H9 (cell line): ENCODE measurements around the gene PDHX. TPM values are rescaled to one million over a fixed set of nuclear protein-coding genes. Genes with fewer than 3 reads are reported as not detected.
A peak's percentile ranks its signal among the peaks of the same experiment; 100 is the strongest.

Source experiments
- DNase-seq: peaks from one replicate; pipeline ENCODE4 v3.0.0-alpha.2; 2017
- H2AFZ ChIP-seq: one replicate; pipeline ENCODE4 v1.6.1; 2013; ENCODE audit warnings: mild to moderate bottlenecking, low read length, control low read depth, moderate library complexity
- H2AK5ac ChIP-seq: 2 replicates; pipeline ENCODE4 v1.6.1; 2013; ENCODE audit warnings: low read length, control low read depth, mixed read lengths; ENCODE audit not compliant: insufficient read length
- H2BK120ac ChIP-seq: one replicate; pipeline ENCODE4 v1.6.1; 2013; ENCODE audit warnings: low read depth, mild to moderate bottlenecking, low read length, control low read depth, inconsistent platforms; ENCODE audit not compliant: poor library complexity, severe bottlenecking
- H2BK12ac ChIP-seq: 2 replicates; pipeline ENCODE4 v1.6.1; 2013; ENCODE audit warnings: low read length, control low read depth, mixed read lengths, low read depth; ENCODE audit not compliant: insufficient read length
- H2BK15ac ChIP-seq: 2 replicates; pipeline ENCODE4 v1.6.1; 2013; ENCODE audit warnings: low read depth, low read length, control low read depth
- H2BK20ac ChIP-seq: one replicate; pipeline ENCODE4 v1.6.1; 2013; ENCODE audit warnings: low read depth, mild to moderate bottlenecking, low read length, control low read depth, inconsistent platforms; ENCODE audit not compliant: poor library complexity, severe bottlenecking
- H2BK5ac ChIP-seq: 2 replicates; pipeline ENCODE4 v1.6.1; 2013; ENCODE audit warnings: low read length, control low read depth, mixed read lengths; ENCODE audit not compliant: insufficient read length
- H3K14ac ChIP-seq: 2 replicates; pipeline ENCODE4 v1.6.1; 2013; ENCODE audit warnings: low read length, control low read depth; ENCODE audit not compliant: insufficient read depth
- H3K18ac ChIP-seq: 2 replicates; pipeline ENCODE4 v1.6.1; 2013; ENCODE audit warnings: low read depth, mild to moderate bottlenecking, mixed read lengths, low read length, control low read depth; ENCODE audit not compliant: insufficient read length
- H3K23ac ChIP-seq: 2 replicates; pipeline ENCODE4 v1.6.1; 2013; ENCODE audit warnings: low read length, control low read depth, mixed read lengths, low read depth; ENCODE audit not compliant: insufficient read length
- H3K23me2 ChIP-seq: 2 replicates; pipeline ENCODE4 v1.6.1; 2013; ENCODE audit warnings: low read depth, mild to moderate bottlenecking, mixed read lengths, low read length, control low read depth; ENCODE audit not compliant: insufficient read length, poor library complexity, severe bottlenecking
- H3K27ac ChIP-seq: 2 replicates; pipeline ENCODE4 v1.5.1; 2013; ENCODE audit warnings: low read length, control low read depth, mixed read lengths, low read depth; ENCODE audit not compliant: insufficient read length
- H3K27me3 ChIP-seq: 2 replicates; pipeline ENCODE4 v1.6.1; 2013; ENCODE audit warnings: low read length, control low read depth, inconsistent platforms; ENCODE audit not compliant: insufficient read depth
- H3K4ac ChIP-seq: 2 replicates; pipeline ENCODE4 v1.6.1; 2013; ENCODE audit warnings: low read depth, mild to moderate bottlenecking, control low read depth, inconsistent platforms, low read length, moderate library complexity
- H3K4me1 ChIP-seq: 2 replicates; pipeline ENCODE4 v1.6.1; 2013; ENCODE audit warnings: low read length, control low read depth, inconsistent platforms; ENCODE audit not compliant: insufficient read depth
- H3K4me2 ChIP-seq: 2 replicates; pipeline ENCODE4 v1.6.1; 2013; ENCODE audit warnings: low read length, control low read depth, mixed read lengths; ENCODE audit not compliant: insufficient read length, insufficient read depth
- H3K56ac ChIP-seq: 2 replicates; pipeline ENCODE4 v1.6.1; 2013; ENCODE audit warnings: low read depth, mild to moderate bottlenecking, mixed read lengths, low read length, control low read depth; ENCODE audit not compliant: insufficient read length
- H3K79me1 ChIP-seq: 2 replicates; pipeline ENCODE4 v1.6.1; 2013; ENCODE audit warnings: low read depth, mild to moderate bottlenecking, moderate library complexity, low read length, control low read depth, inconsistent platforms; ENCODE audit not compliant: insufficient read depth, poor library complexity, severe bottlenecking
- H3K79me2 ChIP-seq: 2 replicates; pipeline ENCODE4 v1.6.1; 2013; ENCODE audit warnings: low read length, control low read depth, inconsistent platforms; ENCODE audit not compliant: insufficient read depth
- H3K9ac ChIP-seq: 2 replicates; pipeline ENCODE4 v1.6.1; 2013; ENCODE audit warnings: low read length, control low read depth, mixed read lengths; ENCODE audit not compliant: insufficient read length; ENCODE audit errors: extremely low read depth
- H3K9me3 ChIP-seq: one replicate; pipeline ENCODE4 v1.6.1; 2013; ENCODE audit warnings: low read depth, low read length, inconsistent platforms; ENCODE audit not compliant: control insufficient read depth
- H3T11ph ChIP-seq: one replicate; pipeline ENCODE4 v1.6.1; 2013; ENCODE audit warnings: mild to moderate bottlenecking, low read length, control low read depth, inconsistent platforms
- H4K20me1 ChIP-seq: one replicate; pipeline ENCODE4 v1.6.1; 2013; ENCODE audit not compliant: control insufficient read depth, insufficient read length, insufficient read depth
- H4K5ac ChIP-seq: 2 replicates; pipeline ENCODE4 v1.6.1; 2013; ENCODE audit warnings: low read depth, mild to moderate bottlenecking, mixed read lengths, low read length, control low read depth; ENCODE audit not compliant: insufficient read length
- H4K8ac ChIP-seq: replicated peaks from 2 replicates; pipeline ENCODE4 v1.6.1; 2013; ENCODE audit warnings: low read length, control low read depth, mixed read lengths, low read depth; ENCODE audit not compliant: insufficient read length
- H4K91ac ChIP-seq: 2 replicates; pipeline ENCODE4 v1.6.1; 2013; ENCODE audit warnings: low read depth, mild to moderate bottlenecking, moderate library complexity, mixed read lengths, low read length, control low read depth; ENCODE audit not compliant: insufficient read length
- H3K27ac Mint-ChIP-seq, 3 experiments: 2 replicates in 2 of 3; 3 replicates in 1 of 3; pipeline ENCODE4 v1.8.0; 2020 to 2021; ENCODE audit warnings: mixed read lengths in 3 of 3, mild to moderate bottlenecking in 1 of 3, moderate library complexity in 1 of 3
- H3K27me3 Mint-ChIP-seq: 2 replicates; pipeline ENCODE4 v1.8.0; 2021; ENCODE audit warnings: low read depth, mild to moderate bottlenecking, moderate library complexity, mixed read lengths
- H3K36me3 Mint-ChIP-seq, 3 experiments: 2 replicates in 2 of 3; 3 replicates in 1 of 3; pipeline ENCODE4 v1.8.0; 2020 to 2021; ENCODE audit warnings: low read depth in 3 of 3, mixed read lengths in 3 of 3; ENCODE audit not compliant: insufficient read depth in 1 of 3
- H3K4me1 Mint-ChIP-seq, 2 experiments: 2 replicates each; pipeline ENCODE4 v1.8.0; 2020; ENCODE audit warnings: mixed read lengths in 2 of 2
- H3K4me3 Mint-ChIP-seq, 2 experiments: 2 replicates in 1 of 2; 3 replicates in 1 of 2; pipeline ENCODE4 v1.8.0; 2020 to 2021; ENCODE audit warnings: mild to moderate bottlenecking in 2 of 2, mixed read lengths in 2 of 2, moderate library complexity in 1 of 2
- H3K9me3 Mint-ChIP-seq, 2 experiments: 2 replicates in 1 of 2; 3 replicates in 1 of 2; pipeline ENCODE4 v1.8.0; 2020; ENCODE audit warnings: mild to moderate bottlenecking in 2 of 2, mixed read lengths in 2 of 2, moderate library complexity in 1 of 2
- WGBS: extraction: QIAGEN DNeasy Blood & Tissue Kit; methylation state at CpG from one replicate; pipeline ENCODE4 v1.1.7; 2013; ENCODE audit warnings: missing lambda C conversion rate, low lambda C conversion rate, mixed read lengths; ENCODE audit not compliant: insufficient read length; ENCODE audit errors: extremely low coverage; 5-methylcytosine and 5-hydroxymethylcytosine counted together
- total RNA-seq: library from RNA; stranded (reverse); gene quantifications from 2 replicates; pipeline ENCODE4 v1.2.1, GENCODE V29; 2021
- TF ChIP-seq, protein P1 (sequence below): fragments of 200-600 bp; sonication (generic); conservative IDR thresholded peaks from 3 replicates; pipeline ENCODE4 v1.8.0; 2021; ENCODE audit warnings: antibody characterized with exemption, mild to moderate bottlenecking

Gene PDHX
- total RNA-seq, 1 experiment from 2014 or later: 40.1 TPM

- Histone ChIP-seq H3K79me1 (no peaks in the 10 kb centered on the region), H2BK15ac (no peak overlapping the region), H3T11ph (no peak overlapping the region), H2BK120ac (no peak overlapping the region), H2AFZ (no peak overlapping the region), H2BK20ac (no peak overlapping the region), H3K27ac (no peak overlapping the region), H3K23ac (no peak overlapping the region), H3K14ac (no peak overlapping the region), H3K56ac (no peak overlapping the region), H2BK12ac (no peak overlapping the region), H4K5ac (no peak overlapping the region), H3K18ac (no peak overlapping the region), H3K23me2 (no peaks in the 10 kb centered on the region), H3K4ac (no peak overlapping the region), H2BK5ac (no peak overlapping the region), H4K20me1 (no peaks in the 10 kb centered on the region), H4K8ac (no peak overlapping the region), H3K27me3 (no peaks in the 10 kb centered on the region), H4K91ac (no peak overlapping the region), H3K4me2 (peak overlapping the region; percentile 6), H3K9me3 (no peaks in the 10 kb centered on the region), H3K4me1 (peaks cover 5% of the 10 kb centered on the region; the same call in 1 of the 2 replicates), H2AK5ac (no peak overlapping the region), H3K79me2 (peaks cover 2% of the 10 kb centered on the region; the same call in 1 of the 2 replicates), H3K9ac (no peak overlapping the region)
- no peak overlapping the region for H3K4me3 Mint-ChIP-seq
- DNase-seq: no peak
- no peak overlapping the region for H3K27ac Mint-ChIP-seq
- no peaks in the 10 kb centered on the region for H3K27me3 Mint-ChIP-seq
- TF ChIP-seq, protein P1, sequence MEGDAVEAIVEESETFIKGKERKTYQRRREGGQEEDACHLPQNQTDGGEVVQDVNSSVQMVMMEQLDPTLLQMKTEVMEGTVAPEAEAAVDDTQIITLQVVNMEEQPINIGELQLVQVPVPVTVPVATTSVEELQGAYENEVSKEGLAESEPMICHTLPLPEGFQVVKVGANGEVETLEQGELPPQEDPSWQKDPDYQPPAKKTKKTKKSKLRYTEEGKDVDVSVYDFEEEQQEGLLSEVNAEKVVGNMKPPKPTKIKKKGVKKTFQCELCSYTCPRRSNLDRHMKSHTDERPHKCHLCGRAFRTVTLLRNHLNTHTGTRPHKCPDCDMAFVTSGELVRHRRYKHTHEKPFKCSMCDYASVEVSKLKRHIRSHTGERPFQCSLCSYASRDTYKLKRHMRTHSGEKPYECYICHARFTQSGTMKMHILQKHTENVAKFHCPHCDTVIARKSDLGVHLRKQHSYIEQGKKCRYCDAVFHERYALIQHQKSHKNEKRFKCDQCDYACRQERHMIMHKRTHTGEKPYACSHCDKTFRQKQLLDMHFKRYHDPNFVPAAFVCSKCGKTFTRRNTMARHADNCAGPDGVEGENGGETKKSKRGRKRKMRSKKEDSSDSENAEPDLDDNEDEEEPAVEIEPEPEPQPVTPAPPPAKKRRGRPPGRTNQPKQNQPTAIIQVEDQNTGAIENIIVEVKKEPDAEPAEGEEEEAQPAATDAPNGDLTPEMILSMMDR: no peak
- whole genome bisulfite sequencing: no CpG with 5 or more reads among the region's 3 CpGs
- peaks cover 15 to 16% (median 15%) of the 10 kb centered on the region in 3 experiments for H3K36me3 Mint-ChIP-seq
- peaks cover 0 to 8% of the 10 kb centered on the region in 2 experiments; a peak in 3 of 5 replicates for H3K9me3 Mint-ChIP-seq
- peaks cover 2 to 9% of the 10 kb centered on the region in 2 experiments; a peak in 3 of 4 replicates for H3K4me1 Mint-ChIP-seq
These were observed 8.4 kb upstream of the PDHX start for GRCh38 chr11:34907934-34908593.
